IMR-90 (cell line): ENCODE results near the gene PILRB.

Source experiments
- BHLHE40 ChIP-seq: fragments of 150-350 bp; IDR thresholded peaks from 2 replicates; pipeline ENCODE4 v1.6.1; 2016; ENCODE audit warnings: mild to moderate bottlenecking, low read depth, low read length
- CEBPB ChIP-seq: IDR thresholded peaks from 2 replicates; pipeline ENCODE4 v1.6.1; 2012; ENCODE audit warnings: low read depth, low read length, improper control_type of control experiment
- MXI1 ChIP-seq: IDR thresholded peaks from 2 replicates; pipeline ENCODE4 v1.6.1; 2012; ENCODE audit warnings: low read depth, mild to moderate bottlenecking, low read length, moderate library complexity, borderline replicate concordance
- POLR2A ChIP-seq: IDR thresholded peaks from 2 replicates; pipeline ENCODE4 v1.6.1; 2012; ENCODE audit warnings: mild to moderate bottlenecking, low read depth, low read length
- RFX5 ChIP-seq: IDR thresholded peaks from 2 replicates; pipeline ENCODE4 v1.8.0; 2012; ENCODE audit warnings: low read depth, mild to moderate bottlenecking, low read length, moderate library complexity
- SMC3 ChIP-seq: fragments of 150-350 bp; IDR thresholded peaks from 2 replicates; pipeline ENCODE4 v1.6.1; 2016; ENCODE audit warnings: low read depth, mild to moderate bottlenecking, antibody characterized with exemption, low read length, moderate library complexity
- TF ChIP-seq, protein P1 (sequence below): conservative IDR thresholded peaks from 2 replicates; pipeline ENCODE4 v1.5.1; 2012; ENCODE audit warnings: mild to moderate bottlenecking, low read depth, low read length, improper control_type of control experiment
- TF ChIP-seq, protein P2 (sequence below): fragments of 150-350 bp; IDR thresholded peaks from 2 replicates; pipeline ENCODE4 v1.6.1; 2017; ENCODE audit warnings: mild to moderate bottlenecking, antibody characterized with exemption, low read length, low read depth

DNA sequence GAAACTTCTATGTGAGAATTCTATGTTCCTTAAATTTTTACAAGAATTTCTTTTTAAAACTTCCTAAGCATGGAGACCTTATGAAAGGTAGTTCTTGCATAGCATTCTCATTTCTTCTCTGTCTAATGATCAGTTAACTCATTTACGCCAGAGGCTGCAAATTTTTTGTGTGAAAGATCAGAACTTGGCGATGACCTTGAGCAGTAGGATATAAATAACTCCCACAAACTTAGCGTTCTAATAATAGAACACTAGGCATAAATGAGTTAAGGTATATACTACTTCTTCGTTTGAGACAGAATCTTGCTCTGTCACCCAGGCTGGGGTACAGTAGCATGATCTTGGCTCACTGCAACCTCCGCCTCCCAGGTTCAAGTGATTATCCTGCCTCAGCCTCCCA lies 29.0 kb downstream of the PILRB start:
- TF ChIP-seq, protein P1, sequence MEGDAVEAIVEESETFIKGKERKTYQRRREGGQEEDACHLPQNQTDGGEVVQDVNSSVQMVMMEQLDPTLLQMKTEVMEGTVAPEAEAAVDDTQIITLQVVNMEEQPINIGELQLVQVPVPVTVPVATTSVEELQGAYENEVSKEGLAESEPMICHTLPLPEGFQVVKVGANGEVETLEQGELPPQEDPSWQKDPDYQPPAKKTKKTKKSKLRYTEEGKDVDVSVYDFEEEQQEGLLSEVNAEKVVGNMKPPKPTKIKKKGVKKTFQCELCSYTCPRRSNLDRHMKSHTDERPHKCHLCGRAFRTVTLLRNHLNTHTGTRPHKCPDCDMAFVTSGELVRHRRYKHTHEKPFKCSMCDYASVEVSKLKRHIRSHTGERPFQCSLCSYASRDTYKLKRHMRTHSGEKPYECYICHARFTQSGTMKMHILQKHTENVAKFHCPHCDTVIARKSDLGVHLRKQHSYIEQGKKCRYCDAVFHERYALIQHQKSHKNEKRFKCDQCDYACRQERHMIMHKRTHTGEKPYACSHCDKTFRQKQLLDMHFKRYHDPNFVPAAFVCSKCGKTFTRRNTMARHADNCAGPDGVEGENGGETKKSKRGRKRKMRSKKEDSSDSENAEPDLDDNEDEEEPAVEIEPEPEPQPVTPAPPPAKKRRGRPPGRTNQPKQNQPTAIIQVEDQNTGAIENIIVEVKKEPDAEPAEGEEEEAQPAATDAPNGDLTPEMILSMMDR, result no peak
- no peak for TF ChIP-seq SMC3
- no peak for TF ChIP-seq CEBPB
- no peak for TF ChIP-seq MXI1
- TF ChIP-seq POLR2A, result no peak
- TF ChIP-seq RFX5, result no peak
- no peak for TF ChIP-seq BHLHE40
- TF ChIP-seq, protein P2, sequence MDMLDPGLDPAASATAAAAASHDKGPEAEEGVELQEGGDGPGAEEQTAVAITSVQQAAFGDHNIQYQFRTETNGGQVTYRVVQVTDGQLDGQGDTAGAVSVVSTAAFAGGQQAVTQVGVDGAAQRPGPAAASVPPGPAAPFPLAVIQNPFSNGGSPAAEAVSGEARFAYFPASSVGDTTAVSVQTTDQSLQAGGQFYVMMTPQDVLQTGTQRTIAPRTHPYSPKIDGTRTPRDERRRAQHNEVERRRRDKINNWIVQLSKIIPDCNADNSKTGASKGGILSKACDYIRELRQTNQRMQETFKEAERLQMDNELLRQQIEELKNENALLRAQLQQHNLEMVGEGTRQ, result no peak
